D341Med (cell line): ENCODE results near the gene KCTD6.
A peak's percentile ranks its signal among the peaks of the same experiment; 100 is the strongest.

Experiments used
- DNase-seq: peaks from one replicate; pipeline ENCODE4 v3.0.0; 2012; ENCODE audit warnings: low spot score

Gene KCTD6

GRCh38 chr3:58491506-58492402 is at the start of gene KCTD6:
TSS of gene KCTD6 (plus strand) at chr3:58492096. CDS start at chr3:58498756, 6,660 bp downstream.
- DNase-seq, result peak; percentile 97

GRCh38 chr3:58452176-58452575 is 39.7 kb upstream of the KCTD6 start:
- DNase-seq, result no peak

- DNase-seq, result no peak
These were observed 32.7 kb upstream of the KCTD6 start for GRCh38 chr3:58459160-58459559.

- DNase-seq, result no peak
These were observed 29.1 kb upstream of the KCTD6 start for GRCh38 chr3:58462829-58463180.

- DNase-seq, result peak; percentile 87
These were observed 28.5 kb upstream of the KCTD6 start for GRCh38 chr3:58463181-58463941.

GRCh38 chr3:58463942-58464271 is 28.0 kb upstream of the KCTD6 start:
- no peak for DNase-seq

- DNase-seq, result no peak
These were observed 27.0 kb upstream of the KCTD6 start for GRCh38 chr3:58464866-58465265.

GRCh38 chr3:58466899-58467563 is 24.9 kb upstream of the KCTD6 start:
- no peak for DNase-seq

- DNase-seq, result no peak
These were observed 22.8 kb upstream of the KCTD6 start for GRCh38 chr3:58469096-58469495.

- DNase-seq, result no peak
These were observed 21.4 kb upstream of the KCTD6 start for GRCh38 chr3:58470363-58471024.

GRCh38 chr3:58471025-58471887 is 20.6 kb upstream of the KCTD6 start:
- no peak for DNase-seq

- DNase-seq, result no peak
These were observed 18.6 kb upstream of the KCTD6 start for GRCh38 chr3:58473275-58473674.

- DNase-seq, result no peak
These were observed 17.5 kb upstream of the KCTD6 start for GRCh38 chr3:58474348-58474911.

GRCh38 chr3:58474967-58475578 is 16.8 kb upstream of the KCTD6 start:
- no peak for DNase-seq

- no peak for DNase-seq
These were observed 13.1 kb upstream of the KCTD6 start for GRCh38 chr3:58478781-58479180.

GRCh38 chr3:58480309-58480708 is 11.6 kb upstream of the KCTD6 start:
- DNase-seq, result no peak

- no peak for DNase-seq
These were observed 8.8 kb upstream of the KCTD6 start for GRCh38 chr3:58482917-58483636.

- no peak for DNase-seq
These were observed 7.7 kb upstream of the KCTD6 start for GRCh38 chr3:58484045-58484721.

- no peak for DNase-seq
These were observed 7.2 kb upstream of the KCTD6 start for GRCh38 chr3:58484722-58485069.
